ENCODE measurements around the gene ZBTB38. TPM values are rescaled to one million over a fixed set of nuclear protein-coding genes. Genes with fewer than 3 reads are reported as not detected.
A peak's percentile ranks its signal among the peaks of the same experiment; 100 is the strongest.

The ZBTB38 gene
- total and polyA plus RNA-seq, 2 experiments from 2014 or later, result 12.9 to 35.9 TPM

DNA sequence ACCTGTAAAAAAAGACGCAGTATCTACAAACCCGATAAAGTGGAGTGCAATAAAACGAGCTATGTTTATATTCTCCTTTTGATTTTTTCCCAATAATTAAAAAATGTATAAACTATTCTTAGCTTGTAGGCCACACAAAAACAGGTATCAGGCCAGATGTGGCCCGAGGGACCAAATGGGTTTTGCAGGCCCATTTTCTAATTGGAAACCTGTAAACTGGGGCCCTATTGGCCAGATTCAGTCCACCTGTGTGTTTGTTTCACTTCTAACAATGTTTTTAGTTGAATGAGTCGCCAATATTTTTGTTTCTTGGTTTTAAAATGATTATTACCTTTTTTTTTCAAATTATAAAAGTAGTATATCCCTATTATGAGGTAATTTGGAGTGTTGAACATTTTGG is 29.7 kb downstream of the ZBTB38 start:
- Histone ChIP-seq H3K27ac (no peak overlapping the region), H3K9me3 (ENCODE audit: low read depth) (no peaks in the 10 kb centered on the region), H3K4me3 (no peak overlapping the region), H3K27me3 (no peaks in the 10 kb centered on the region), H3K4me1 (ENCODE audit: low read depth) (peaks cover 29% of the 10 kb centered on the region), H3K36me3 (no peaks in the 10 kb centered on the region)
- DNase-seq (ENCODE audit: low read depth in 1 of 2, low spot score in 1 of 2), result no peak
- no peak for TF ChIP-seq CTCF (IDR thresholded peaks at IDR 0.05; ENCODE audit: low read depth, low read length)

DNA sequence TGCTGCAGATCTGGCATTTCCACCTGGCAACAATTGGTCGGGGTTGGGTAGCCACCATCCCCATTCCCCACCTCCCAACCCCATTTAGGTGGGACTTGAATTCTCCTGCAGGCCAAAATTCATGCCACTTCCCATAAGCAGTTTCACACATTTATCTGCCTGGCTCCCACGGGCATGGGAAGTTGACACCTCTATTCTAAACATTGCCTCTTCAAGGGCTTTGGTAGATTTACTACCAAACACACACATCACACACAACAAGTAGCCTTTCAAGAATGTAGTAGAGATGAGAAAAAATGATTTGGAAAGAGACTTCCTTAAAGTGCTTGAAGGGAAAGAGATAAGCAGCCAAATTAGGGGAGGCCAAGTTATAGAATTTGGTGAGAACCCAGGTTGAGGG is 30.9 kb downstream of the ZBTB38 start:
- H3K27ac ChIP-seq, result no peak overlapping the region
- H3K4me3 ChIP-seq, result no peak overlapping the region
- no peaks in the 10 kb centered on the region for H3K36me3 ChIP-seq
- DNase-seq (ENCODE audit: low read depth in 1 of 2, low spot score in 1 of 2), result no peak
- H3K4me1 ChIP-seq (ENCODE audit: low read depth), result peaks cover 25% of the 10 kb centered on the region
- no peak for TF ChIP-seq CTCF (IDR thresholded peaks at IDR 0.05; ENCODE audit: low read depth, low read length)
- H3K9me3 ChIP-seq (ENCODE audit: low read depth), result no peaks in the 10 kb centered on the region
- no peaks in the 10 kb centered on the region for H3K27me3 ChIP-seq

DNA sequence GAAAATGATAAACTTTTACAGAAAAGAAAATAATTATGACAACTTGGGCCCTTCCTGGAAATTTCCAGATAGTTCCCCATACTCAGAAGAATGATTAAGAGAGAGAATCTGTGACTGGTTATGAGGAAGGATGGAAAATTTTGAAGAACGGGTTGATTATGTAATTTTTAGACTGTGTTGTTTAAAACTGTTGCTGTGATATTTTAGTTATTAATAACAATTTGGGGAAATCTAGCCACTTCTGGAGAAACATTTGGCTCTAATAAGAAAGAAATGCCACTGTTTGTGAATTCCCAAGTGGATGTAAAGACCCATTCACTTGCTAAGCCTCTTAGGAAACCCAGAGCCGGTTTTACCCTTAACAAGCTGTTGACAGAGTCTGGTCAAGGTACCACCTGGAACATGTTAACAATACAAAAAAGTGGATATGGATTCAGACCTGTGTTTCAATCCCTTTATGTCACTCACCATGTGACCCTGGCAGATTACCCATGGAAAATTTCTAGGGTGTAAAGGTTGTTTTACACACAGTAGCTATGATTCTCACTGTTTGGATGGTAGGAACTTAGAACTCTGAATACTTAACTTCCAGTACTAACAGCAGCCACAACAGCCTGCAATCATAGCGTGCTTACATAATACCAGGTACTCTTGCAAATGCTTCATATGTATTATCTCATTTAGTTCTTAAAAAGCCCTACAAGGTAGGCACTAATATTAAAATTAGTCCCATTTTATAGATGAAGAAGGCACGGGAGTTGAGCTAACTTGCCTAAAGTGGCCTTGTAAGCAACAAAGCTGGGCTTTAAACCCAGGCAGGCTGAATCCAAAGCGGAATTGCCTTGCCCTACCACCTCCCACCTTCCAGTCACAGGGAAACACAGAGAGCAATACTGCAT is 32.0 kb downstream of the ZBTB38 start:
- no peak overlapping the region for H3K4me3 ChIP-seq
- peak in 1 of 2 donors; percentile 42 for DNase-seq (ENCODE audit: low read depth in 1 of 2, low spot score in 1 of 2)
- no peak for TF ChIP-seq CTCF (IDR thresholded peaks at IDR 0.05; ENCODE audit: low read depth, low read length)
- H3K27me3 ChIP-seq, result no peaks in the 10 kb centered on the region
- no peaks in the 10 kb centered on the region for H3K9me3 ChIP-seq (ENCODE audit: low read depth)
- H3K36me3 ChIP-seq, result peaks cover 4% of the 10 kb centered on the region
- H3K4me1 ChIP-seq (ENCODE audit: low read depth), result peaks cover 25% of the 10 kb centered on the region
- H3K27ac ChIP-seq, result peak overlapping the region; percentile 52

DNA sequence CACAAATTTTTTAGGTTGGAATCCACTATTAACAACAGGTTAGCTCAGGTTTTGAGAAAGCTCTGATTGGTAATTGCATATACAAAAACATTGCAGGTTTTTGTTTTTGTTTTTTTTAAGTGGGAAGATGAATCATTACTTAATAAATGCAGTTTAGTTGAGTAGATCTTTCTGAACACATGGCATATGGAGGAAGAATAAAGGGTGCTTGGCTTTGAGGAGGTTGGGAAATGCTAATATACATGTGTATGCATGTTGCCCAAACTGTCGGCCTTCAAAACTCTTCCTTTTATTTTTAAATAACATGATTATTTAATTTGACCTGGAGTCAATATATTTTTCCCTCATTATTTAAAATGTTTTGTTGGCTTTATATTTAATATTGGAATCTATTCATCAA is 32.8 kb downstream of the ZBTB38 start:
- no peak for TF ChIP-seq CTCF (IDR thresholded peaks at IDR 0.05; ENCODE audit: low read depth, low read length)
- Histone ChIP-seq H3K27me3 (no peaks in the 10 kb centered on the region), H3K4me1 (ENCODE audit: low read depth) (peaks cover 25% of the 10 kb centered on the region), H3K4me3 (no peak overlapping the region), H3K36me3 (peaks cover 4% of the 10 kb centered on the region), H3K9me3 (ENCODE audit: low read depth) (no peaks in the 10 kb centered on the region), H3K27ac (peak overlapping the region; percentile 52)
- no peak for DNase-seq (ENCODE audit: low read depth in 1 of 2, low spot score in 1 of 2)

DNA sequence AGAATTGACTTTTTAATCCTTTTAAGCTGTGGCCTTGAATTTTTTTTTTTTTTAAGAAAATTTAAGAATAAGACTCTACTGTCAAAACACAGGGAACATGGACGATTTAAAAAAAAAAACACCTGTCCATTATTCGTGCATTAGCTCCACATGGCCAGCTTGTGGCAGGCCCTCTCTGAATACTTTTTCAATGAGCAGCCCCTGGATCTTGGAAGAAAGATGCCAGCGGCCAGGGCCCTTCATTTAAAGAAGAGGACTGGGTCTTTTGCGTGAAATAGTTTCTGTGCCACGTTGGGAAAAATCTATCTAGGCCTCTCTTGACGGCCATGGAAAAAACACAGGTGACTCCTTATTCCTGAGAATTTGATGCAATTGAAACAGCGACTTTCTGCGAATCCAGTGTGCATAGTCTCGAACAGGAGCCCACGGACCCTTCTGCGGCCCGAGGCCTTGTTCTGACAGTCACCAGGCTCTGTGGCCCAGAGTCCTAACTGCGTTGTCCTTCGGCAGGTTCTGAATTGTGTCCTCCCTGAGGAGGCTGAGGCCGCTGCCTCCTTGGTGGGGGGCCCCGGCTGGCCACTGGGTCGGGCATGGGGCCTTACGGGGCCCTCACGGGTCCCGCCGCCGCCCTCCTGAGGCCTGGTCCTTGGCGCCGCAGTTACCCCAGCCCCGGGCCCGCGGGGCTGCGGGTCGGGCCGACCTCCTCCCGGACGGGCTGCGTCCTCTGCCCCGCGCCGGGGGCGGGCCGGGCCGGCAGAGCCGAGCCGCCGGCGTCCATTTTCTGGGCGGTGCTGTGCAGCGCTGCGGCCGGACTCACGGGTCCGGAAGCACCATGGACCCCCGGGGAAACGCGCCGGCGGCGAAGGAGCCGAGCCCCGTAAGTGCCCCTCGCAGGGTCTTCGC is 33.5 kb downstream of the ZBTB38 start:
- Histone ChIP-seq H3K4me1 (ENCODE audit: low read depth) (peaks cover 25% of the 10 kb centered on the region), H3K27ac (peak overlapping the region; percentile 88), H3K36me3 (peaks cover 4% of the 10 kb centered on the region), H3K9me3 (ENCODE audit: low read depth) (no peaks in the 10 kb centered on the region), H3K4me3 (peak overlapping the region; percentile 72), H3K27me3 (no peaks in the 10 kb centered on the region)
- DNase-seq (ENCODE audit: low read depth in 1 of 2, low spot score in 1 of 2), result peak; percentile 63 to 66
- no peak for TF ChIP-seq CTCF (IDR thresholded peaks at IDR 0.05; ENCODE audit: low read depth, low read length)

All from cardiac muscle cell (in vitro differentiated cells and primary cell).